K562 (cell line): ENCODE data around the gene CYP2R1. TPM values are rescaled to one million over a fixed set of nuclear protein-coding genes. Genes with fewer than 3 reads are reported as not detected.

Experiments used
- ATAC-seq: fragments of 200-7000 bp; cut with Tn5 transposase; 3 replicates; pipeline ENCODE4 v1.9.1; 2020; ENCODE audit warnings: moderate library complexity
- BruUV-seq: library from RNA; stranded (reverse); fragments of 400-500 nt; replicated peaks from 2 replicates; lab custom pipeline; 2021; lab: Mats Ljungman, UMichigan
- CTCF ChIA-PET: fragments of 300-600 bp; formaldehyde crosslinking; extraction: SDS; loops from one replicate; lab custom pipeline; 2021; ENCODE audit warnings: low intra/inter-chr PET ratio; lab: Yijun Ruan, JAX
- POLR2A ChIA-PET: fragments of 300-600, 350-650 bp; sonication (Branson Sonifier 250); formaldehyde crosslinking; extraction: SDS; loops from one replicate; lab custom pipeline; 2021; ENCODE audit warnings: antibody characterized with exemption, inconsistent platforms; lab: Yijun Ruan, JAX
- DNase-seq, 4 experiments: peaks; one replicate each; pipeline versions ENCODE4 v3.0.0 to v3.0.0-alpha.2; 2011 to 2018; ENCODE audit warnings: low spot score in 3 of 4, mixed read lengths in 3 of 4; ENCODE audit errors: extremely low read depth in 1 of 4
- FAIRE-seq: peaks from 2 replicates; lab custom pipeline; 2011; peaks lifted over from hg19 to GRCh38; lab: Jason Lieb, UNC
- H2AFZ ChIP-seq: 2 replicates; pipeline ENCODE4 v1.6.0; 2011; ENCODE audit warnings: low read depth, low read length, control low read depth, inconsistent platforms
- H3K27ac ChIP-seq: fragments of 200-600 bp; 3 replicates; pipeline ENCODE4 v1.8.0; 2011; ENCODE audit warnings: low read depth, mild to moderate bottlenecking, control low read depth, inconsistent platforms, low read length, moderate library complexity, mixed read lengths; ENCODE audit errors: extremely low read depth
- H3K27me3 ChIP-seq, 2 experiments: fragments of 300-600 bp in 1 of 2; 2 replicates in 1 of 2; 3 replicates in 1 of 2; pipeline versions ENCODE4 v1.6.0 to v1.8.0; 2011; ENCODE audit warnings: inconsistent platforms in 2 of 2, low read length in 2 of 2, mild to moderate bottlenecking in 1 of 2, mixed read lengths in 1 of 2, moderate library complexity in 1 of 2; ENCODE audit not compliant: control insufficient read depth in 2 of 2, insufficient read depth in 2 of 2
- H3K36me3 ChIP-seq: fragments of 300-600 bp; 3 replicates; pipeline ENCODE4 v1.8.0; 2011; ENCODE audit warnings: mild to moderate bottlenecking, low read length, inconsistent platforms; ENCODE audit not compliant: control insufficient read depth, insufficient read depth
- H3K4me1 ChIP-seq, 2 experiments: fragments of 200-600 bp in 1 of 2; replicated peaks in 1 of 2; 2 replicates in 1 of 2; 3 replicates in 1 of 2; pipeline versions ENCODE4 v1.5.1 to v1.8.0; 2011; ENCODE audit warnings: inconsistent platforms in 2 of 2, low read length in 2 of 2, mild to moderate bottlenecking in 1 of 2, mixed read lengths in 1 of 2, moderate library complexity in 1 of 2; ENCODE audit not compliant: control insufficient read depth in 2 of 2, insufficient read depth in 2 of 2
- H3K4me2 ChIP-seq: 2 replicates; pipeline ENCODE4 v1.6.1; 2011; ENCODE audit warnings: low read length, control low read depth, inconsistent platforms, mixed read lengths; ENCODE audit not compliant: insufficient read depth
- H3K4me3 ChIP-seq: fragments of 200-600 bp; sonication (generic), shearing (Covaris generic); 2 replicates; pipeline ENCODE4 v1.5.1; 2016; ENCODE audit warnings: control low read depth, inconsistent platforms
- H3K79me2 ChIP-seq: fragments of 200-600 bp; 3 replicates; pipeline ENCODE4 v1.8.0; 2011; ENCODE audit warnings: low read length, inconsistent platforms; ENCODE audit not compliant: control insufficient read depth, insufficient read depth
- H3K9ac ChIP-seq, 2 experiments: 2 replicates each; pipeline versions ENCODE4 v1.6.0 to v1.6.1; 2011; ENCODE audit warnings: low read depth in 2 of 2, low read length in 2 of 2, control low read depth in 1 of 2, inconsistent platforms in 1 of 2, mild to moderate bottlenecking in 1 of 2, mixed read lengths in 1 of 2; ENCODE audit not compliant: insufficient read depth in 1 of 2
- H3K9me1 ChIP-seq: one replicate; pipeline ENCODE4 v1.6.0; 2011; ENCODE audit warnings: inconsistent platforms, mild to moderate bottlenecking, low read length, moderate library complexity; ENCODE audit not compliant: control insufficient read depth, insufficient read depth
- H3K9me3 ChIP-seq: replicated peaks from 2 replicates; pipeline ENCODE4 v1.5.1; 2011; ENCODE audit warnings: low read depth, low read length, inconsistent platforms; ENCODE audit not compliant: control insufficient read depth, insufficient read depth
- H4K20me1 ChIP-seq: replicated peaks from 2 replicates; pipeline ENCODE4 v1.6.1; 2011; ENCODE audit warnings: low read length, inconsistent platforms, mixed read lengths; ENCODE audit not compliant: control insufficient read depth, insufficient read depth
- ARID3B ChIP-seq: fragments of 250-450 bp; sonication (Bioruptor Pico); IDR thresholded peaks from 2 replicates; pipeline ENCODE4 v1.4.0; 2020; ENCODE audit warnings: borderline replicate concordance
- CUX1 ChIP-seq: fragments of 200-800 bp; sonication (Bioruptor generic); IDR thresholded peaks from 2 replicates; pipeline ENCODE4 v1.6.1; 2016; ENCODE audit warnings: missing genetic modification characterization, missing compliant biosample characterization
- FOS ChIP-seq: IDR thresholded peaks from 3 replicates; pipeline ENCODE4 v1.6.1; 2011; ENCODE audit not compliant: insufficient read length; ENCODE audit errors: extremely low read depth
- ID3 ChIP-seq, 2 experiments: fragments of 250-450 bp in 1 of 2; fragments of 450-650 bp in 1 of 2; sonication (Bioruptor Pico) in 1 of 2; IDR thresholded peaks; 2 replicates each; pipeline versions ENCODE4 v1.6.1 to v1.8.0; 2016 to 2021; ENCODE audit warnings: mild to moderate bottlenecking in 2 of 2, moderate library complexity in 2 of 2, missing compliant biosample characterization in 1 of 2, missing genetic modification characterization in 1 of 2
- PRMT5 ChIP-seq: sonication (generic); formaldehyde crosslinking; IDR thresholded peaks from 2 replicates; pipeline ENCODE4 v1.5.0; 2020; ENCODE audit warnings: missing genetic modification reagents
- RAD21 ChIP-seq, 2 experiments: fragments of 250-450 bp in 1 of 2; fragments of 450-650 bp in 1 of 2; sonication (Bioruptor Pico) in 1 of 2; formaldehyde crosslinking in 1 of 2; IDR thresholded peaks in 1 of 2; conservative IDR thresholded peaks in 1 of 2; 2 replicates each; pipeline versions ENCODE4 v1.4.0 to v1.8.0; 2020 to 2022; ENCODE audit warnings: mild to moderate bottlenecking in 2 of 2, moderate library complexity in 1 of 2
- RAD51 ChIP-seq: fragments of 450-650 bp; IDR thresholded peaks from 2 replicates; pipeline ENCODE4 v1.7.1; 2016; ENCODE audit warnings: low read depth, mild to moderate bottlenecking, borderline replicate concordance
- SIRT6 ChIP-seq: IDR thresholded peaks from one replicate; pipeline ENCODE4 v1.6.1; 2012; ENCODE audit warnings: low read depth, mild to moderate bottlenecking, control low read depth, inconsistent platforms, low read length, moderate library complexity
- ZBTB8A ChIP-seq: fragments of 450-650 bp; IDR thresholded peaks from 2 replicates; pipeline ENCODE4 v1.6.1; 2018; ENCODE audit warnings: mild to moderate bottlenecking, moderate library complexity; ENCODE audit not compliant: partially characterized antibody
- ZNF217 ChIP-seq: sonication (generic); formaldehyde crosslinking; IDR thresholded peaks from 2 replicates; pipeline ENCODE4 v1.8.0; 2022; ENCODE audit warnings: mild to moderate bottlenecking, missing genetic modification reagents
- WGBS: fragments of 100-300 bp; shearing (Covaris generic); methylation state at CpG from one replicate; pipeline ENCODE4 v1.1.6; 2016; ENCODE audit warnings: low coverage, mixed read lengths; ENCODE audit not compliant: insufficient coverage; ENCODE audit errors: missing lambda C conversion rate; 5-methylcytosine and 5-hydroxymethylcytosine counted together
- in situ Hi-C: fragments of 300-500 bp; cut with MboI; formaldehyde crosslinking; loops from 4 replicates; pipeline ENCODE4 v1.15.0; 2018; ENCODE audit warnings: inconsistent platforms, mixed read lengths
- intact Hi-C: fragments of 100-400 bp; cut with micrococcal nuclease; formaldehyde crosslinking; loops from 2 replicates; pipeline ENCODE4 v1.14.2; 2022
- polyA plus RNA-seq, 8 experiments: library from polyadenylated mRNA; depleted of rRNA in 4 of 8; stranded (reverse) in 5 of 8; unstranded in 3 of 8; fragments of >200 nt; fragmentation: Nextera tagmentation in 2 of 8; fragmentation: Illumina TruSeq in 1 of 8; extraction: Ambion mirVana in 2 of 8; extraction: Trizol in 1 of 8; gene quantifications; 2 replicates each; pipeline versions ENCODE4 v1.2.1 to v1.2.3, GENCODE V29; 2011 to 2014; ENCODE audit warnings: inconsistent platforms in 1 of 8, missing spikeins in 1 of 8
- total RNA-seq, 7 experiments: library from RNA; depleted of rRNA in 6 of 7; stranded (reverse); fragments of >200 nt in 6 of 7; fragmentation: Illumina TruSeq in 2 of 7; extraction: Trizol in 2 of 7; gene quantifications; 2 replicates each; pipeline versions ENCODE4 v1.2.1 to v1.2.3, GENCODE V29; 2011 to 2021; ENCODE audit warnings: low replicate concordance in 1 of 7

The CYP2R1 gene
- total and polyA plus RNA-seq, 9 of the 15 experiments (the other 6 are each of a cell fraction or from before 2014, with no cell fraction given) = 19.4 to 40.5 (median 29.4) TPM

GRCh38 chr11:14857621-14858020, 34.4 kb downstream of the CYP2R1 start:
- Histone ChIP-seq H3K79me2 (no peaks in the 10 kb centered on the region), H3K27me3 (no peaks in the 10 kb centered on the region), H2AFZ (no peak overlapping the region), H3K4me2 (no peak overlapping the region), H3K36me3 (peaks cover 12% of the 10 kb centered on the region; the same call in 2 of the 3 replicates), H3K9me1 (no peaks in the 10 kb centered on the region), H3K4me1 (no peaks in the 10 kb centered on the region; a peak in 1 of 5 replicates), H3K9me3 (no peaks in the 10 kb centered on the region), H4K20me1 (no peaks in the 10 kb centered on the region), H3K9ac (no peak overlapping the region), H3K27ac (no peak overlapping the region), H3K4me3 (no peak overlapping the region)
- 71% methylated on average over 3 of the region's 3 CpGs for WGBS
- ChIA-PET CTCF (no interaction called here), POLR2A (interaction anchor here (1.3 kb wide), 1 partner anchor 34 kb away, joined by 3 read pairs; the partner anchor contains the start of gene CYP2R1)
- DNase-seq = no peak
- no peak for ATAC-seq
- in situ Hi-C loops = no loop called here
- no peak for TF ChIP-seq ID3 (CRISPR knock-in tag; IDR thresholded peaks at IDR 0.05)
- no peak for TF ChIP-seq ID3 (tag; IDR thresholded peaks at IDR 0.05)
- TF ChIP-seq ZNF217 = no peak
- no peak for TF ChIP-seq RAD21 (CRISPR knock-in tag; conservative IDR thresholded peaks at IDR 0.05 in 1 of 2, IDR thresholded peaks at IDR 0.05 in 1 of 2)
- TF ChIP-seq RAD51 = no peak
- no peak for TF ChIP-seq SIRT6
- no peak for TF ChIP-seq ZBTB8A
- TF ChIP-seq ARID3B (CRISPR knock-in tag) = no peak
- no peak for TF ChIP-seq FOS
- no peak for TF ChIP-seq CUX1 (CRISPR knock-in tag)
- no peak for TF ChIP-seq PRMT5 (CRISPR knock-in tag)
- FAIRE-seq = no peak
- BruUV-seq = no TSS peak
- intact Hi-C loops = no loop called here
